Upper lobe of left lung (tissue), 6 donors: ENCODE results near the gene C15orf39. TPM values are rescaled to one million over a fixed set of nuclear protein-coding genes. Genes with fewer than 3 reads are reported as not detected.

Source experiments
- ATAC-seq, 2 donors: fragments of 200-7000 bp; cut with Tn5 transposase; one replicate each; pipeline ENCODE4 v1.9.1; 2022; ENCODE audit warnings: mild to moderate bottlenecking in 2 of 2, moderate library complexity in 2 of 2; ENCODE audit not compliant: low FRiP score in 2 of 2
- DNase-seq, 2 donors: peaks; one replicate each; pipeline ENCODE4 v3.0.0-alpha.2; 2019 to 2020
- H3K27ac ChIP-seq, 4 donors: fragments of 200-600 bp; sonication (generic); one replicate each; pipeline ENCODE4 v1.5.1; 2016 to 2019
- H3K27me3 ChIP-seq, 4 donors: fragments of 200-600 bp; sonication (generic); one replicate each; pipeline ENCODE4 v1.5.1; 2017 to 2019
- H3K36me3 ChIP-seq, 4 donors: fragments of 200-600 bp; sonication (generic); one replicate each; pipeline ENCODE4 v1.5.1; 2016 to 2019
- H3K4me1 ChIP-seq, 4 donors: fragments of 200-600 bp; sonication (generic); one replicate each; pipeline ENCODE4 v1.5.1; 2018 to 2019
- H3K4me3 ChIP-seq, 4 donors: fragments of 200-600 bp; sonication (generic); one replicate each; pipeline ENCODE4 v1.5.1; 2017 to 2019; ENCODE audit warnings: mild to moderate bottlenecking in 2 of 4, moderate library complexity in 1 of 4
- H3K9me3 ChIP-seq, 4 donors: fragments of 200-600 bp; sonication (generic); one replicate each; pipeline ENCODE4 v1.5.1; 2018 to 2019
- CTCF ChIP-seq, 6 experiments: fragments of 450-650 bp in 4 of 6; fragments of 200-600 bp in 2 of 6; sonication (generic) in 2 of 6; IDR thresholded peaks; one replicate each; pipeline ENCODE4 v1.5.1; 2016 to 2019; ENCODE audit warnings: antibody characterized with exemption in 6 of 6
- EP300 ChIP-seq, 4 donors: sonication (generic); formaldehyde crosslinking; IDR thresholded peaks; one replicate each; pipeline ENCODE4 v1.5.1; 2017; ENCODE audit warnings: antibody characterized with exemption in 4 of 4, control low read depth in 2 of 4
- POLR2A ChIP-seq, 4 donors: fragments of 450-650 bp; IDR thresholded peaks; one replicate each; pipeline ENCODE4 v1.5.1; 2016 to 2017; ENCODE audit warnings: antibody characterized with exemption in 4 of 4, mild to moderate bottlenecking in 2 of 4
- POLR2AphosphoS5 ChIP-seq, 2 donors: sonication (generic); formaldehyde crosslinking; IDR thresholded peaks; one replicate each; pipeline ENCODE4 v1.5.1; 2017; ENCODE audit warnings: antibody characterized with exemption in 2 of 2
- WGBS, 2 donors: methylation state at CpG; one replicate each; pipeline ENCODE4 v1.1.5; 2017 to 2018; 5-methylcytosine and 5-hydroxymethylcytosine counted together
- total RNA-seq, 6 donors: library from RNA; depleted of rRNA in 4 of 6; stranded (reverse); fragments of >200 nt in 4 of 6; gene quantifications; one replicate each; pipeline versions ENCODE4 v1.1.0 to v1.2.1, GENCODE V29; 2016 to 2021
- donor health status: DM: no; HTN: no; CAD: no; lungs with moderate emphysema.
- donor health status: DM: no; HTN: yes; CAD: no; lungs with severe emphysema.

C15orf39 gene
- total RNA-seq, 6 donors from 2014 or later: 25.4 to 44.6 (median 37.5) TPM

GRCh38 chr15:75212200-75212858 lies 10.6 kb downstream of the C15orf39 start:
- Histone ChIP-seq H3K4me1 (peaks cover 0 to 22% (median 10%) of the 10 kb centered on the region in 4 donors), H3K27ac (no peak overlapping the region), H3K9me3 (no peaks in the 10 kb centered on the region), H3K4me3 (no peak overlapping the region), H3K27me3 (no peaks in the 10 kb centered on the region), H3K36me3 (peaks cover 33 to 73% (median 66%) of the 10 kb centered on the region in 4 donors)
- 87 to 100% methylated on average over 1 to 7 of the region's 7 CpGs for WGBS, 2 donors
- ATAC-seq: no peak
- TF ChIP-seq POLR2AphosphoS5 (IDR thresholded peaks at IDR 0.05) (no peak), EP300 (IDR thresholded peaks at IDR 0.05) (no peak), CTCF (IDR thresholded peaks at IDR 0.05) (no peak), POLR2A (IDR thresholded peaks at IDR 0.05) (no peak)
- no peak for DNase-seq

- TF ChIP-seq POLR2A (IDR thresholded peaks at IDR 0.05) (no peak), POLR2AphosphoS5 (IDR thresholded peaks at IDR 0.05) (no peak), CTCF (IDR thresholded peaks at IDR 0.05) (no peak), EP300 (IDR thresholded peaks at IDR 0.05) (no peak)
- ATAC-seq (no peak), DNase-seq (no peak)
- H3K4me3 ChIP-seq: no peak overlapping the region
- peaks cover 33 to 64% (median 57%) of the 10 kb centered on the region in 4 donors for H3K36me3 ChIP-seq
- peaks cover 0 to 17% (median 10%) of the 10 kb centered on the region in 4 donors for H3K4me1 ChIP-seq
- WGBS, 2 donors: 93 to 94% methylated on average over 9 to 12 of the region's 12 CpGs
- no peak overlapping the region for H3K27ac ChIP-seq
- no peaks in the 10 kb centered on the region for H3K27me3 ChIP-seq
- no peaks in the 10 kb centered on the region for H3K9me3 ChIP-seq
Observed at GRCh38 chr15:75213212-75213767, 11.6 kb downstream of the C15orf39 start.

- Histone ChIP-seq H3K36me3 (peaks cover 30 to 59% (median 52%) of the 10 kb centered on the region in 4 donors), H3K27me3 (no peaks in the 10 kb centered on the region), H3K4me1 (peaks cover 0 to 12% (median 6%) of the 10 kb centered on the region in 4 donors), H3K9me3 (no peaks in the 10 kb centered on the region), H3K4me3 (no peak overlapping the region), H3K27ac (no peak overlapping the region)
- 93 to 97% methylated on average over 6 to 9 of the region's 9 CpGs for WGBS, 2 donors
- DNase-seq (no peak), ATAC-seq (no peak)
- TF ChIP-seq EP300 (IDR thresholded peaks at IDR 0.05): no peak
- TF ChIP-seq CTCF (IDR thresholded peaks at IDR 0.05): no peak
- no peak for TF ChIP-seq POLR2A (IDR thresholded peaks at IDR 0.05)
- no peak for TF ChIP-seq POLR2AphosphoS5 (IDR thresholded peaks at IDR 0.05)
Observed at GRCh38 chr15:75213768-75214221, 12.1 kb downstream of the C15orf39 start.

- no peak for DNase-seq
- no peak for ATAC-seq
- Histone ChIP-seq H3K4me1 (peaks cover 0 to 5% (median 2%) of the 10 kb centered on the region in 4 donors), H3K27me3 (no peaks in the 10 kb centered on the region), H3K27ac (no peak overlapping the region), H3K9me3 (no peaks in the 10 kb centered on the region), H3K36me3 (peaks cover 23 to 52% (median 46%) of the 10 kb centered on the region in 4 donors), H3K4me3 (no peak overlapping the region)
- WGBS, 2 donors: 76 to 79% methylated on average over 7 to 13 of the region's 13 CpGs
- TF ChIP-seq CTCF (IDR thresholded peaks at IDR 0.05) (no peak), POLR2A (IDR thresholded peaks at IDR 0.05) (no peak), POLR2AphosphoS5 (IDR thresholded peaks at IDR 0.05) (no peak), EP300 (IDR thresholded peaks at IDR 0.05) (no peak)
Observed at GRCh38 chr15:75214293-75215096, 12.8 kb downstream of the C15orf39 start.
